HG03342 (cell line): ENCODE data around the gene ULK4.
"Not testable (repeated sequence)": the region's sequence is repeated elsewhere in the genome, so short reads cannot be mapped to it uniquely, and the experiment has no call there.

Experiments used
- ATAC-seq: cut with Tn5 transposase; IDR thresholded peaks from one replicate; pipeline ENCODE4 v1.9.1; 2021; ENCODE audit warnings: mild to moderate bottlenecking, moderate library complexity; ENCODE audit not compliant: unreplicated experiment

ULK4 gene

DNA sequence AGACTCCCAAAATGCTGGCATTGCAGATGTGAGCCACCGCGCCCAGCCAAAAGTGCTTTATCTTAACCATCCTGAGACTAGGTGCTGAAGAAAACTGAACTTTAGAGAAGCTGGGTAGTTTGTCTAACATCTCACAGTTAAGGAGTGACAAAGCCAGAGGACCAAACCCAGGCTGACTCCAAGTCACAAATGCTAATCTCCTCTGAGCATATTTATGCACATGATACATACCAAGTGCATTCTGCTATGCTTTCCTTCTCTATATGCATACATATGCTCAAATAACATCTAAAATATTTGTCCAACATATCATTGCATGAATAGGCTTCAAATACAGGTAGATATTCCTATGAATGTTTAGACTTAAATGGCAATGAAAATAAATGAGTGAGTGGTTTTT, 505.7 kb downstream of the ULK4 start:
- ATAC-seq, result no peak

DNA sequence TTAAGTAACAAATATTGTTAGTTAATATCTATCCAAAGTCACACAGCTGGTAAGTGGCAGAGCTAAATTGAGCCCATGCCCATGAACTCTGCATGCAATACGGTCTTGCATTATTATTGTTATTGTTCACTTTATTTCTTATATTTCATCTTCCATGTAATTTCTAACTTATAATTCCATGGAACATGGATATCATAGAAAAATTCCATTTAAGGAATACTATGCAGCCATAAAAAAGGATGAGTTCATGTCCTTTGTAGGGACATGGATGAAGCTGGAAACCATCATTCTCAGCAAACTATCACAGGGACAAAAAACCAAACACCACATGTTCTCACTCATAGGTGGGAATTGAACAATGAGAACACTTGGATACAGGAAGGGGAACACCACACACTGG, 508.3 kb downstream of the ULK4 start:
- not testable (repeated sequence) for ATAC-seq

DNA sequence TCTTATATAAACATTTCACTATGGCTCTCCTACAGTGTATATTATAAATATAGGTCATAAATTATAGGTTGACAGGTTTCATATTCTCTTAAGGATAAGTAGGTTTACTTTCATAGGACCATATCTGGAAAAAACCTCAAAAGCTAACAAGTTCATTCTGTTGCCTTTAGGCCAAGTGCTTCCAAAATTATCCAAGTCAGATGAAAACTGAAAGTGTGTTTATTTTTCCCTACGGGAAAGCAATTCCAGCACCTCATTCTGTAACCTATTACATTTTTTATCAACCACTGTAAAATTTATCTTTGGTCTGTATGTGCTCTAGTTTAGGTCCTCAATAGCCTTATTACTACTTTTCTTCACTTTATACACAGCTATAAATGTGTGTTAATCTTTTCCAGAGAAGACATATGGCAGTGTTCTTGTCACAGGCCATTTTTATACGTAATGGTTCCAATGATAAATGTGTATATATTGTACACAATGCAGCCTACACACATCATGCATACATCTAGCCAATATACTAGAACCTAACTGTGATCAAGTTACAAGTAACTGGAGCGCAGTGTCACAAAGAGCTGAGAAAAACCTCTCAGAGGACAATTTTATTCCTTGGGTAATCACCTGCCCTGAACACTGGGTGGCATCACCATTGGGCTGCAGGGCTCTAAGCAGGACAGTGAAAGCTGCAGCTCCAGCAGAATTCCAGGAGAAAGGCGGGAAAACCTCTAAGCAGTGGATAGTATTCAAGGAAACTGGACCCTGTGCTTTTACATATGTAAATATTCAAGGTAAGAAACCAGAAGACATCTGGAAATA, 511.3 kb downstream of the ULK4 start:
- ATAC-seq, result no peak

DNA sequence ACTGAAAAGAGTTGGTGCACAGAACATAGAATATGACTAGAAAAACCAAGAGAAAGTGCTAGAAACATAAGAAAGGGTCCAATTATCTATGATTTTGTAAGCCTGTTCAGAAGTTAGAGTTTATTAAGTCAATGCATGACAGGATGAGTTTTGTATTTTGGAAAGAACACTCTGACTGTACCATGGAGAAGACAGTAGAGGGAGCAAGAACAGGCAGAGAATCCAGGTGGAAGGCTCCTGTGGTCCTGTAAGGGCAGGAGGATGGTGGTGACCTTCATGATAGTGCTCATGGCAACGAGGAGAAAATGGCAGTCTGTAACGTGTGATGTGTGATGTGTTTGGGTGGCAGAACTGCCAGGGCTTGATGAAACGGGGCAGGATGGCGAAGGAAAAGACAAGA, 513.5 kb downstream of the ULK4 start:
- no peak for ATAC-seq

DNA sequence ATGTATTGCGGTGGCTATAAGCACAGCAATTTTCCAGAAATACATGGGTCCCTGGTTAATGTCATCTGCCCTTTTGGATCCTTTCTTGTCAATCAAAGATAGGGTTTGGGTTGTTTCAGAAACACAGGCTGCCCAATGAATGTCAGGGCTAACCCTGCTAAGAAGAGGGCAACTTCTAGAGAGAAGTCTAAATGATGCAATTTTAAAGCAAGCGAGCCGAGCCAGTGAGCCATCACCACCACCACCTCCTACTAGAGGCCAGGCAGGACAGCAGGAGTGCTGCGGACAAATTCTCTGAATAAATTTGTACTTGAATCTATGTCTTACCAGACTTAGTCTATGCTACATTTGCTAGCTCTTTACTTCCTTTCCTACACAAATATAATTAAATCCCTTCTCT, 514.2 kb downstream of the ULK4 start:
- no peak for ATAC-seq

DNA sequence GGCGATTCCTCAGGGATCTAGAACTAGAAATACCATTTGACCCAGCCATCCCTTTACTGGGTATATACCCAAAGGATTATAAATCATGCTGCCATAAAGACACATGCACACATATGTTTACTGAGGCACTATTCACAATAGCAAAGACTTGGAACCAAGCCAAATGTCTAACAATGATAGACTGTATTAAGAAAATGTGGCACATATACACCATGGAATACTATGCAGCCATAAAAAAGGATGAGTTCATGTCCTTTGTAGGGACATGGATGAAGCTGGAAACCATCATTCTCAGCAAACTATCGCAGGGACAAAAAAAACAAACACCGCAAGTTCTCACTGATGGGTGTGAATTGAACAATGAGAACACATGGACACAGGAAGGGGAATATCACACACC, 515.6 kb downstream of the ULK4 start:
- ATAC-seq, result not testable (repeated sequence)

DNA sequence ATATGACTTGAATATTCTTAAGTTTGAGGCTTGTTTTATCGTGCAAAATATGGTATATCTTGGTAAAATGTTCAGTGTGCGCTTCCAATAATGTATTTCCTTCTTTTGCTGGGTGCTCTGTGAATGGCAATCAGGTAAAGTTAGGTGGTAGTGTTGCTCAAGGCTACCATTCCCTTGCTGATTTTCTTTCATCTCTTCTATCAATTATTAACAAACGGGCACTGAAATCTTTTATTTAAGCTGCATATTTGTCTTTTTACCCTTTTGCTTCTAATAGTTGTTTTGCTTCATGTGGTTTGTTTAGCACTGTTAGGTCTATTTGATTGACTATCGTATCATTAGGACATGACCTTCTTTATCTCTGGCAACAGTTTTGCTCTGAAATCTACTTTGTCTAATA, 520.3 kb downstream of the ULK4 start:
- no peak for ATAC-seq

DNA sequence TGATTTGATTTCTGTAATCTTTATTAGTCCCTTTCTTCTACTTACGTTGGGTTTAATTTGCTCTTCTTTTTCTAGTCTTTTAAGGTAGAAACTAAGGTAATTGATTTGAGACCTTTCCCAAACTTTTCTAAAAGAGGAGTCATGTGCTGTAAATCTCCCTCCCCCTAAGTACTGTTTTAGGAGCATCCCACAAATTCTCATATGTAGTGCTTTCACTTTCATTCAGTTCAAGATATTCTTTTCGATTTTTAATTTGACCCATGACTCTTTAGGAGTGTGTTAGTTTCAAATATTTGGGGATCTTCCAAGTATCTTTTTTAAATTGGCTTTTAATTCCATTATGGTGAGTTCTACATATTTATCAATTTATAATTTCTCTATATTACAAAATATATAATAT, 520.8 kb downstream of the ULK4 start:
- ATAC-seq, result no peak

DNA sequence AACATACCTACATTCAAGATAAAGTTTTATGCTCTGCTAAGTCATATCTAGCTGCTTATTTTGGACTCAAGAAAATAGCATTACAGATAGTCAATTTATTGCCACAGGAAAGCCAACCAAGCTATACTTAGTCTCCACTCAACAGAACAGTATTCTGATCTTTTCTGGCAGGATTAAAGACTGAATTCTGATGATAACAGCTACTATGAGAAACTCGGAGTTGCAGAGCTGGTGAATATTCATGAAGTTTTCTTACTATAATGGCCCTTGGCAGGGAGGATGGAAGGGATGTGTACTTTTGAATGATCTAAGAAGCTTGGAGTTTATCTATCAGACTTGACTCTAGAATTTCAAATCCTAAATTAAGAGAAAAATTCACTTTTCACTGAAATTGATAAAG, 524.9 kb downstream of the ULK4 start:
- no peak for ATAC-seq

DNA sequence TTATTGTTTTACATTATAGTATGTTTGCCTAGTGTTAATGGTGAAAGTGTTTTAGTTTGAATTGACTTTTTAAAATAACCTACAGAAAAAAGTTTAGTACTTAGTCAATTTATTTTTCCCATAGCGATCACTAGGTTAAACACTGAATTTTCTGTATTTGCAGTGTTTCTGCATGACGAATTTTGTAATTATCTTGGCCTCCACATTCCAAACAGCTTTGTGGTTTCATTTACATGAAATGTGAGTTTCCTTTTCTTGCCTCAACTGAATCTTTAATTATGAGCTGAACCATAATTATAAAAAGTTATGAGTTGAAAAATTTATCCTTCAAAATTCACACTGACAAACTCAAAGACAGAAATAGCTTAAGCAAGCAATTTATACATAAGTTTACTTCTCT, 527.1 kb downstream of the ULK4 start:
- no peak for ATAC-seq

DNA sequence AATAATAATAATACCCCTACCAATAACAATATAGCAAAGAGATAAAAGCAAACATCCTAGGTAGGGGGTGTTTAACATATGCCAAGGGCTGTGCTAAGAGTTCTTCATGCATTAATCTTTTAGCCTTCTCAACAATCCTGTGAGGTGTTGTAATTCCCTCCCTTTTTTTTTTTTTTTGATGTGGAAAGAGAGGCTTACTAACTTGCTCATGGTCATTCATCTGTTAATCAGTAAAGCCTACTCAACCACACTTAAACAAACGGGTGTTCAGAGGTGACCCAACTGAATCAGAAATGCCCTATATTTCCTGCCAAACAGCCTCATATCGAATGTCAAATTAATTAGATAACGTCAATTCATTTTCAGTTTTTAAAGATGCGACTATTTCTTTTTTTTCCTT, 530.5 kb downstream of the ULK4 start:
- no peak for ATAC-seq

DNA sequence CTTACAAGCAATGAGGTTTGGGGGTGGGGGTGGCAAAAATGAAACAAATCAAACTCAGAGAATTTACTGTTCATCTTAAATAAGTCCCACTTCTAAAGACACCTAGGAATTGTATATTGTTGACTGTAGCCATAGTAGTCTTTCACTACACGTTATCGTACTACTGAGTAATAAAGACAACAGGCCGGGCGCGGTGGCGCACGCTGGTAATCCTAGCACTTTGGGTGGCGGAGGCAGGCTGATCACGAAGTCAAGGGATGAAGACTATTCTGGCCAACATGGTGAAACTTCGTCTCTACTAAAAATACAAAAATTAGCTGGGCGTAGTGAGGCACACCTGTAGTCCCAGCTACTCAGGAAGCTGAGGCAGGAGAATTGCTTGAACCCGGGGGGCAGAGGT, 531.0 kb downstream of the ULK4 start:
- ATAC-seq, result no peak

DNA sequence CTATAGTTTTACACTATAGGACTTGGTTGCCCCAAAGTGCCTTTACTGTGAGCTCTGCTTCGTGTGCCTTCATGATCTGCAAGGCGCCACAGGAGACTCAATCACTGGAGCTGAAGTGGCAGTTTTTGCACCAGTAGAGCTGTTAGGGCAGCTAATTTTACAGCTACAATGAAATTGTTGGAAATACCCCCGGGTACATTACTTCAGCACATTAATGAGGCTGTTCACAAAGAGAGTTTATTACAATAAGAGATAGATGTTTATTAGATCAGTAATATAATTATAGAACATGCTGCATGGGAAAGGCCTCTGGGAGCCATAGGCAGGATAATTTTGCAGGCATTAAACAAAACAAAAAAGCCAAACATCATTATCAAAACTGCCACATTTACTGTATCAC, 531.5 kb downstream of the ULK4 start:
- no peak for ATAC-seq

DNA sequence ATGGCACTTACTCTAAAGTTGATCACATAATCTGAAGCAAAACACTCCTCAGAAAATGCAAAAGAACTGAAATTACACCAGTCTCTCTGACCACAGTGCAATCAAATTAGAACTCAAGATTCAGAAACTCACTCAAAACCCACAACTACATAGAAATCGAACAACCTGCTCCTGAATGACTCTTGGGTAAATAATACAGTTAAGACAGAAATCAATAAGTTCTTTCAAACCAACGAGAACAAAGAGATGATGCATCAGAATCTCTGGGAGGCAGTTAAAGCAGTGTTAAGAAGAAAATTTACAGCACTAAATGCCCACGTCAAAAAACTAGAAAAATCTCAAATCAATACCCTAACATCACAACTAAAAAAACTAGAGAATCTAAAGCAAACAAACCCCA, 535.4 kb downstream of the ULK4 start:
- ATAC-seq, result no peak

DNA sequence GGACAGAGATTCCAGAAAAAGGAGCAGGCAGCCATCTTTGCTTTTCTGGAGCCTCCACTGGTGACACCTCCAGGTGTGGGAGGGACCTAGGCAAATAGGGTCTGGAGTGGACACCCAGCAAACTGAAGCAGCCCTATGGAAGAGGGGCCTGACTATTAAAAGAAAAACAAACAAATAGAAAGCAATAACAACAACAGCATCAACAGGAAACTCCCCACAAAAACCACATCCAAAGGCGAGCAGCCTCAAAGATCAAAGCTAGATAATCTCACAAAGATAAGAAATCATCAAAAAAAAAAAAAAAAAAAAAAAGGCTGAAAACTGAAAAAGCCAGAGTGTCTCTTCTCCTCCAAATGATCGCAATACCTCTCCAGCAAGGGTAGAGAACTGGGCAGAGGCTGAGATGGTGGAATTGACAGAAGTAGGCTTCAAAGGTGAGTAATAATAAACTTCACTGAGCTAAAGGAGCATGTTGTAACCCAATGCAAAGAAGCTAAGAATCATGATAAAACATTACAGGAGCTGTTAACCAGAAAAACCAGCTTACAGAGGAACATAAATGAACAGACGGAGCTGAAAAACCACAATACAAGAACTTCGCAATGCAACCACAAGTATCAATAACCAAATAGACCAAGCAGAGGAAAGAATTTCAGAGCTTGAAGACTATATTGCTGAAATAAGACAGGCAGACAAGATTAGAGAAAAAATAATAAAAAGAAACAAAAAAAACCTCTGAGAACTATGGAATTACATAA, 537.2 kb downstream of the ULK4 start:
- ATAC-seq, result no peak

DNA sequence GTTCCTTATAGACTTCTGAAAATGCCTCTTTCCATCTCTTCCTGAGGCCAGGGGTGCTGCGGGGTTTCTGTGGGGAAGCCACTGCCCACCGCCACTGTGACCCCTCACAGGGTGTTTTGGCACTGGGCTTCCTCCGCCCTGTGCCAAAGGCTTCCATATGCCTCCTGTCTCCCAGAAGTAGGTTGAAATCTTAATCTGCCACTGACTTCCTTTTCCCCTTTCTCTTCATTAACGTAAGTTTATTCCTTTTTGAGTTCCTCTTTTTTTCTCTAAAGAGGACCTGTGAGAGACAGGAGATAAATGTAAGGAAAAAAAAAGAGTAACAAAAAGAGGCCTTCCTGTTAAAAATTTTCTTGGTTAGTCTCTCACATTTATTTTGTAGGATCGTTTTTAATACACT, 542.1 kb downstream of the ULK4 start:
- ATAC-seq, result no peak

DNA sequence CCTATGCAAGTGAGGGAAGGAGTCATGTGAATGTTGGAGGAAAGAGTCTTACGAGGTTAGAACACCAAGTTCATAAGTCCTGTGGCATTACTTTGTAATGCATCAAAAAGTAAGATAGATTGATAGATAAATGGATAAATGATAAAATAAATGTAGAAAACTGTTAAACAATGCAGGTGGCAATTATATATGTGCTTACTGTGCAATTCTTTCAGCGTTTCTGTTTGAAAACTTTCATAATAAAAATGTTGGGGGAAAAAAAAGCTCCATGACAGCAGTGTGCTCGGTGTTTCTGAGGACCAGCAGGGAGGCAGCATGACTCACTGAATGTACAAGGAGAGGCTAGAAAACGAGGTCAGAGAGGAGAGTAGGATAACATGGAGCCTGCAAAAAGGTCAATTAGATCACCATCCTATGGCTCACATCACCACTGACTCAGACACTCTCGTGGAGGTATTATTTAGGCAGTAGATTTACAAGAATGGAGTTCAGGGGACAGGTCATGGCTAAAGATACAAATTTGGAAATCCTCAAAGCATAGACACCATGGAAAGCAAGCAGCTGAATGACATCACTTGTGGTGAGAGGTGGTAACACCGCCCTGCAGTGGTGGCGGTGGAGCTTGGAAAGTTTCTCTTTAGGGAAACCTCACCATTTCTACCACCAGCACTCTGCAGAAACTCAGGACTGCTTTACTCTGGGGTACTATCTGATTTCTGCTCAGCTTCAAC, 542.8 kb downstream of the ULK4 start:
- ATAC-seq, result no peak

DNA sequence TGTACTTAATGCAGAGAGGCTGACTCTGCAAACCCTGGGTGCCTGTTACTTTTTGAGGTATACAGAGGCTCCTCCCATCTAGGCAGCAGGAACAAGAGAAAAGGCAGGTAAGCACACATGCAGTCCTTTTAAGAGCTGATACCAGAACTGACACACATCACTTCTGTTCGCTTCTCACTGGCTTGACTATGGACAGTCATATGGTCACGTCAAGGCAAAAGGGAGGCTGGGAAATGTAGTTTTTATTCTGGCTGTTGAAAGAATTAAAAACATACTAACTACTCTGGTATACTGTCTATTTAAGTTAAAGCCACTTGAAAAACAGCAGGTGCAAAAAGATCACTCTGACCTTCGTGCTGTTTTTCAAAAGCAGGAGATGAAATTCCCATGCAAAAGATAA, 544.3 kb downstream of the ULK4 start:
- no peak for ATAC-seq

DNA sequence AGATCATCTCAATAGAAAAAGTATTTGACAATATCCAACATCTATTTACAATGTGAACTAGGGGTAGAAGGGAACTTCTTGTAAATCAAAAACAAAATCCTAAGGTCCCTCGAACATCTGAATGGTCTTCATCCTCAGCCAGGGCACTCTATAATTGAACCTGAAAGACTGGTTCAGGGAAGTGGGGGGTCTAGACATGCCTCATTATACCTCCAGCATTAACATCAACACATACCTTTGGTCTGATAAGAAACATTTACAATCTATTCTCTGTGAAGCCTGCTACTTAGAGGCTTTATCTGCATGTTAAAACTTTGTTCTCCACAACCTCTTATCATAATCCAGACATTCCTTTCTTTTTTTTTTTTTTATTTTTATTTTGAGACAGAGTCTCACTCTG, 550.8 kb downstream of the ULK4 start:
- no peak for ATAC-seq

DNA sequence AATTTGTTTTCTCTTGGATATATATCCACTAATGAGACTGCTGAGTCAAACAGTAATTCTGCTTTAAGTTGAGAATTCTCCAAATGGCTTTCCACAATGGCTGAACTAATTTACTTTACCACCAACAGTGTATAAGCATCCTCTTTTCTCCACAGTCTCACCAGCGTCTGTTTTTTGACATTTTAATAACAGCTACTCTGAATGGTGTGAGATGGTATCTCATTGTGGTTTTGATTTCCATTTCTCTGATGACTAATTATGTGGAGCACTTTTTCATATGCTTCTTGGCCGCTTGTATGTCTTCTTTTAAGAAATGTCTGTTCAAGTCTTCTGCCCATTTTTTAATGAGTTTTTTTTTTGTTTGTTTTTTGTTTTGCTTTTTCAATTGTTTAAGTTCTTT, 556.4 kb downstream of the ULK4 start:
- ATAC-seq, result no peak

DNA sequence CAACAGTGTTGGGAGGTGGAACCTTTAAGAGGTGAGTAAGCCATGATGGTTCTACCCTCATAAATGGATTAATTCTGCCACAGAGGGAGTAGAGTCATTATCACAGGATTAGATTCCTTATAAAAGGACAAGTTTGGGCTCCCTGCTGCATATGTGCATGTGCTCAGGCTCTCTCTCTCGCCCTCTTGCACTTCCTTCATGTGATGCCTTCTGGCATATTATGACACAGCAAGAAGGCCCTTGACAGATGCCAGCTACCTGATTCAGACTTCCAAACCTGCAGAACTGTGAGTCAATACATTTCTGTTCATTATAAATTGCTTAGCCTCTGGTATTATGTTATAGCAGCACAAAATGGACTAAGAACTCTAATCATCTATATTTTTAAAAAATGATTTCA, 557.3 kb downstream of the ULK4 start:
- ATAC-seq, result no peak

DNA sequence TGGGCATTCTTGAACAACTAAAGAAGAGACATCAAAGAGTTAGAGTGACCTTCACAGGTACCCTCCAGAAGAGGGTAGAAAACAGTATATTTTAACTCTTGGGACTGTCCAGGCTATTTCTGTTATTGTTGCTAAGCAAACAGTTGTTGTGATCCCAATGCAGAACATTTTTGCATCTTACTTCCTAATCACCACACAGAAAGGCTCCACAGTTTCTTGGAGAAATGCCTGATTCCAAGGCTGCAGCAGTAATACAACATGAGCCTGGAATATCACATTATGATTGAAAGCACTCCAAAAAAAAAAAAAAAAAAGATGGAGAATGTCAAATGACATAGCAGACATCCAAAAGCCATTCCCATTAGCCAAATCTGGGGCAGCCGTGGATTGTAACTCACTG, 567.0 kb downstream of the ULK4 start:
- no peak for ATAC-seq
